Rectal smooth muscle tissue (tissue), 1 donor: ENCODE results near the gene CDH5.

Experiments used
- H3K27ac ChIP-seq: one replicate; pipeline ENCODE4 v1.7.0; 2013; ENCODE audit warnings: low read depth, low read length, inconsistent platforms
- H3K27me3 ChIP-seq: one replicate; pipeline ENCODE4 v1.7.0; 2013; ENCODE audit warnings: low read length; ENCODE audit not compliant: control insufficient read depth, insufficient read depth
- H3K36me3 ChIP-seq: one replicate; pipeline ENCODE4 v1.7.0; 2013; ENCODE audit warnings: low read length; ENCODE audit not compliant: control insufficient read depth, insufficient read depth
- H3K4me1 ChIP-seq: one replicate; pipeline ENCODE4 v1.7.0; 2013; ENCODE audit warnings: low read length; ENCODE audit not compliant: control insufficient read depth, insufficient read depth
- H3K4me3 ChIP-seq: one replicate; pipeline ENCODE4 v1.7.0; 2013; ENCODE audit warnings: low read length
- H3K9ac ChIP-seq: one replicate; pipeline ENCODE4 v1.7.0; 2013; ENCODE audit warnings: low read length

CDH5 gene

DNA sequence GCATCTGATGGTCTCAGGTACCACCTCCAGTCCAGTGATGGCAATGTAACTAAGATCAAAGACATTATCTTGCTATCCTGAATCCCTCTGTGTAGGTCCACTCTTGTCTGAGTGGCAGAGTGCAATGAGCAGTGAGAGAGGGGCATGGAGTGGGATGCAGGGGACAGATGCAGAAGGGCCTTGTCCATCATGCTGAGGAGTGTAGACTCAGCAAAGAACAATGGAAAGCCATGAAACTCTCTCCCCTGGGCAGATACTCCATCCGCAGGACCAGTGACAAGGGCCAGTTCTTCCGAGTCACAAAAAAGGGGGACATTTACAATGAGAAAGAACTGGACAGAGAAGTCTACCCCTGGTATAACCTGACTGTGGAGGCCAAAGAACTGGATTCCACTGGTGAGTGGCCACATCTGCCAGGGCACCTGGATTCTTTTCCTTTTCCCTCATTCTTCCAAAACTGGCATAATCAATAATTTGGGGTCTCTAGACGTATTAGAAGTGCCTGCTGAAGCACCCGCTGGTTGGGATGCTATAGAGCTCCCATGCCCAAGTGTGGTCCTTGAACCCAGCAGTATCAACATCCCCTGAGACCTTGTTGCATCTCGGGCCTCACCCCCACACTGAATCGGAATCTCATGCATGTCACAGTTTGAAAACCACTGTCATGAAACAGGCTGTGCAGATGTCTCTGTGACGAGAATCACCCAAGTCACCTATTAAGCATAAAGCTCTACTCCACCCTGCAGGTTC, 29.5 kb downstream of the CDH5 start:
- Histone ChIP-seq H3K9ac (no peak overlapping the region), H3K27ac (no peak overlapping the region), H3K36me3 (no peaks in the 10 kb centered on the region), H3K4me3 (no peak overlapping the region), H3K27me3 (no peaks in the 10 kb centered on the region), H3K4me1 (no peaks in the 10 kb centered on the region)

DNA sequence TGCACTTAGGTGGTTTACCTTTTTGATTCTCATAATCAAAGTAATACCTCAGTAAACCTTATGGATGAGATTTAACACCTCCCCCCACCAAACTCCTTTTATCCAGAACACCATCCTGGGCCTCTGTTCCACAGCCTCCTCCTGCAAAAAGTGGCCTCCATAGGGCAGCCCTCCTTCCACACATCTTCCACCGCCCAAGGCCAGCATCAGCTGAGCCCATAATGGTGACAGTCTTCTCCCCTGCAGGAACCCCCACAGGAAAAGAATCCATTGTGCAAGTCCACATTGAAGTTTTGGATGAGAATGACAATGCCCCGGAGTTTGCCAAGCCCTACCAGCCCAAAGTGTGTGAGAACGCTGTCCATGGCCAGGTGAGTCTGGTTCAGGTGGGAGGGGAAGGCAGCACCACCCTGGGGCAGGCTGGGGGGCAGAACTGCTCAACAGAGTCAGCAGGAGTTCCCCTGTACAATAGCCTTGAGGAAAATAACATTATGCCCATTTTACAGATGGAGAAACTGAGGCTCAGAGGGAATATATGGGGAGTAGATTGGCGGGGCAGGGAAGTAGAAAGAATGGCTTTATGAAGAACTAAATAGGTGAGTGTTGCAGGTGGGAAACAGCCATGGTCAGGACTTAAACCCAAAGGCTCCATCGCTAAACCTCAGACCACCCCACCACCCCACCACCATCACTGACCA, 31.4 kb downstream of the CDH5 start:
- H3K27me3 ChIP-seq, result no peaks in the 10 kb centered on the region
- H3K9ac ChIP-seq, result no peak overlapping the region
- H3K36me3 ChIP-seq, result no peaks in the 10 kb centered on the region
- no peaks in the 10 kb centered on the region for H3K4me1 ChIP-seq
- H3K4me3 ChIP-seq, result no peak overlapping the region
- H3K27ac ChIP-seq, result no peak overlapping the region

DNA sequence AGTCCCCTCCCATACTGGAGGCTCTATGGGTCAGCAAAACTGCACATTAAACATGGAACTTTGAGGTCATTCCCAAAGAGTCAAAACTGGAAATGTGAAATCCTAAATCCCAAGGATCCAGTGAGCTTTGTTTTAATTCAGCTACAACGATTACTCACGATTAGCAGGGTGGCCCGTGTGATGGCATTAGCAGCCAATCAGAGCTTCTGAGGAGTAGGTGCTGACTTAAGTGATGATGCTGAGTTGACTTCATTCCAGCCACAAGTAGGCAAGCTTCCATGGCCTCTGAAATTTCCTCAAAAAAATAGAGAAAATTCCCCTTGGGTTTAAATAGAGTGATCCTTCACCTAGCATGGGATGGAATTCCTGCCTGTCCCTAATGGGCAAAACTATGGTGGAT, 32.5 kb downstream of the CDH5 start:
- no peak overlapping the region for H3K27ac ChIP-seq
- no peak overlapping the region for H3K4me3 ChIP-seq
- peaks cover 2% of the 10 kb centered on the region for H3K27me3 ChIP-seq
- no peaks in the 10 kb centered on the region for H3K4me1 ChIP-seq
- no peaks in the 10 kb centered on the region for H3K36me3 ChIP-seq
- no peak overlapping the region for H3K9ac ChIP-seq

DNA sequence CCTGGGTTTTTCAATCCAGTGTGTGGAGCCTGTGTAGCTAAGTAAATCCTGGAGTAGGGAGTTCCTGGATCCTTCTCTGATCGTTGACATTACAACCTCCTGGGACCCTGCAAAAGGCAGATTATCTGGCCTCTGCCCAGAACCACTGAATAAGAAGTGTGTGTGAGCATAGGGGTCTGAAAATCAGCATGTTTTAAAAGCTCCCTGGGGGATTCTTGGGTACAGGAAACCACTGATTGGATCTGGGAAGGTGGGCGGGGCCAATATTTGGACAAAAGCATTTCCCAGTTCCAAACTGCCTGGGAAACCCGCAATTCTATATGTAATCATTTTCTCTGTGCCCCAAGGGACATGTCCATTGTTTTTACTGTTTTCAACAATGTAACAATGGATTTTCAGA, 33.4 kb downstream of the CDH5 start:
- Histone ChIP-seq H3K27me3 (peaks cover 2% of the 10 kb centered on the region), H3K4me3 (no peak overlapping the region), H3K27ac (no peak overlapping the region), H3K4me1 (no peaks in the 10 kb centered on the region), H3K9ac (no peak overlapping the region), H3K36me3 (no peaks in the 10 kb centered on the region)

DNA sequence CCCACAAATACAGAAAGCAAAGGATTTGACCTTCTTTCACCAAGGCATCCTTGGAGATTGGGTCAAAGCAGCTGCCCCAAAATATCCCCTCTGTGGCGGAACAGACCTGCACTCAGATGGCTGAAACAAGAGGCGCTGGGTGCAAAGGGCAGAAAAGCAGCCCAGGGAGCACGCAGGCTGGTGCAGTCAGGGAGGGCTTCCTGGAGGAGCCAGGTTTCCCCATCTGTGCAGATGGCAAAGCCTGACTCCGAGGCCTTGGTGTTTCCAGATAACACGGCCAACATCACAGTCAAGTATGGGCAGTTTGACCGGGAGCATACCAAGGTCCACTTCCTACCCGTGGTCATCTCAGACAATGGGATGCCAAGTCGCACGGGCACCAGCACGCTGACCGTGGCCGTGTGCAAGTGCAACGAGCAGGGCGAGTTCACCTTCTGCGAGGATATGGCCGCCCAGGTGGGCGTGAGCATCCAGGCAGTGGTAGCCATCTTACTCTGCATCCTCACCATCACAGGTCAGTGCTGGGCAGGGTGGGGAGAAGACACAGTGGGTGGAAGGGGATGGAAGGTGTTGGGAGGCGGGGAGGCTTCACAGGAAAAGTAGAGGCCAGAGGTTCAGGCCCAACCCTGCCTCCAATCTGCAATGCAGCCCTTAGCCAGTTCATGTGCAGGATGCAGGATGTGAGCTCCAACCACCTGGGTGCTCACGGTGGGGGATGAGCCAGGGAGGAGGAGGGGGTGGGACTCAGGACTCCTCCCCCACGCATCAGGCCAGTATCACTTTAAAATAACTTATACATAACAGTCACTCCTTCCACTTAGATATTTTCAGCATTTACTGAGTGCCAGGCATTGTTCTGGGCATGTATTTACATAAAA, 34.3 kb downstream of the CDH5 start:
- Histone ChIP-seq H3K27me3 (peaks cover 2% of the 10 kb centered on the region), H3K4me3 (no peak overlapping the region), H3K36me3 (no peaks in the 10 kb centered on the region), H3K9ac (no peak overlapping the region), H3K4me1 (no peaks in the 10 kb centered on the region), H3K27ac (no peak overlapping the region)

DNA sequence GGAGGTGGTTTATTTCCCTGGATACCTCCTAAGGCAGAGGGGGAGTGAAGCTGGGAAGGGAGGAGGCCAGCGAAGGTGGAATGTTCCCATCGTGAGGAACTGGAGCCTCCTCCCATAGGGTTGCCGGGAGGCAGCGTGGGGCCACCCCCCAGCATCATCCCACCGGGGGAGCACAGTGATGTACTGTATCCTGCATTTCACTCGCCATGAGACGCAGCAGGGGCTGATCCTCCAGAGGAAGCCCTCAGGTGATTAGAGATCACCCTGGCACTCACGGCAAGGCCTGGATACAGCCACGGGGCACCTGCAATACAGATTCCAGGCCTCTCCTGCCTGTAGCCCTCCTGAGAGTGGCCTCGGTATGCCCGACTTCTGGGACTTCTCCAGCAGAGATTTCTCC, 35.1 kb downstream of the CDH5 start:
- no peak overlapping the region for H3K4me3 ChIP-seq
- H3K36me3 ChIP-seq, result no peaks in the 10 kb centered on the region
- peaks cover 2% of the 10 kb centered on the region for H3K27me3 ChIP-seq
- no peak overlapping the region for H3K9ac ChIP-seq
- no peaks in the 10 kb centered on the region for H3K4me1 ChIP-seq
- no peak overlapping the region for H3K27ac ChIP-seq

DNA sequence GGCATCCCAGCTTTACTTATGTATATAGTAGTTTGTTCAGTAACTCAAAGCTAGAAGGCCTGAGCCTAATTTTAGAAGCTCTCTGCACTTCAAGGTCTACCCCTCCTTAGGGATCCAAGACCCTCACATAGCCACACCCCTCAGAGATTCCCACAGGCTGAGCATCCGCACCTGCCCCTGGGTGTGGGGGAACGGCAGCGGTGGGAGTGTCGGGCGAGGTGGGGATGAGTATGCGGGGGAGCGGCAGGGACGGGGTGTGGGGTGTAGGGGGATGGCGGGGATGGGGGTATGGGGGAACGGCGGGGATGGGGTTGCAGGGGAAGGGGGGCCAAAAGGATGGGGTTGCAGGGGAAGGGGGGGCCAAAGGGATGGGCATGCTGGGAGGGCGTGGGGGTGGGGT, 35.7 kb downstream of the CDH5 start:
- H3K4me1 ChIP-seq, result no peaks in the 10 kb centered on the region
- H3K36me3 ChIP-seq, result no peaks in the 10 kb centered on the region
- H3K27me3 ChIP-seq, result peaks cover 2% of the 10 kb centered on the region
- H3K27ac ChIP-seq, result no peak overlapping the region
- no peak overlapping the region for H3K9ac ChIP-seq
- H3K4me3 ChIP-seq, result no peak overlapping the region

DNA sequence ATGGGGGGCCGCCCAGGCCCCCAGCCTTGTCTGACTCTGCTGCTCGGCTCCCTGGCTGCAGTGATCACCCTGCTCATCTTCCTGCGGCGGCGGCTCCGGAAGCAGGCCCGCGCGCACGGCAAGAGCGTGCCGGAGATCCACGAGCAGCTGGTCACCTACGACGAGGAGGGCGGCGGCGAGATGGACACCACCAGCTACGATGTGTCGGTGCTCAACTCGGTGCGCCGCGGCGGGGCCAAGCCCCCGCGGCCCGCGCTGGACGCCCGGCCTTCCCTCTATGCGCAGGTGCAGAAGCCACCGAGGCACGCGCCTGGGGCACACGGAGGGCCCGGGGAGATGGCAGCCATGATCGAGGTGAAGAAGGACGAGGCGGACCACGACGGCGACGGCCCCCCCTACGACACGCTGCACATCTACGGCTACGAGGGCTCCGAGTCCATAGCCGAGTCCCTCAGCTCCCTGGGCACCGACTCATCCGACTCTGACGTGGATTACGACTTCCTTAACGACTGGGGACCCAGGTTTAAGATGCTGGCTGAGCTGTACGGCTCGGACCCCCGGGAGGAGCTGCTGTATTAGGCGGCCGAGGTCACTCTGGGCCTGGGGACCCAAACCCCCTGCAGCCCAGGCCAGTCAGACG, 36.2 kb downstream of the CDH5 start:
- Histone ChIP-seq H3K27ac (no peak overlapping the region), H3K4me3 (no peak overlapping the region), H3K9ac (no peak overlapping the region), H3K4me1 (no peaks in the 10 kb centered on the region), H3K27me3 (peaks cover 2% of the 10 kb centered on the region), H3K36me3 (no peaks in the 10 kb centered on the region)

DNA sequence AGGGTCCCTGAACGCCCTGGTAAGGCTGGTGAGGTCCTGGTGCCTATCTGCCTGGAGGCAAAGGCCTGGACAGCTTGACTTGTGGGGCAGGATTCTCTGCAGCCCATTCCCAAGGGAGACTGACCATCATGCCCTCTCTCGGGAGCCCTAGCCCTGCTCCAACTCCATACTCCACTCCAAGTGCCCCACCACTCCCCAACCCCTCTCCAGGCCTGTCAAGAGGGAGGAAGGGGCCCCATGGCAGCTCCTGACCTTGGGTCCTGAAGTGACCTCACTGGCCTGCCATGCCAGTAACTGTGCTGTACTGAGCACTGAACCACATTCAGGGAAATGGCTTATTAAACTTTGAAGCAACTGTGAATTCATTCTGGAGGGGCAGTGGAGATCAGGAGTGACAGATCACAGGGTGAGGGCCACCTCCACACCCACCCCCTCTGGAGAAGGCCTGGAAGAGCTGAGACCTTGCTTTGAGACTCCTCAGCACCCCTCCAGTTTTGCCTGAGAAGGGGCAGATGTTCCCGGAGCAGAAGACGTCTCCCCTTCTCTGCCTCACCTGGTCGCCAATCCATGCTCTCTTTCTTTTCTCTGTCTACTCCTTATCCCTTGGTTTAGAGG, 37.1 kb downstream of the CDH5 start:
- H3K27ac ChIP-seq, result no peak overlapping the region
- no peak overlapping the region for H3K4me3 ChIP-seq
- H3K9ac ChIP-seq, result no peak overlapping the region
- H3K4me1 ChIP-seq, result no peaks in the 10 kb centered on the region
- no peaks in the 10 kb centered on the region for H3K36me3 ChIP-seq
- peaks cover 2% of the 10 kb centered on the region for H3K27me3 ChIP-seq

DNA sequence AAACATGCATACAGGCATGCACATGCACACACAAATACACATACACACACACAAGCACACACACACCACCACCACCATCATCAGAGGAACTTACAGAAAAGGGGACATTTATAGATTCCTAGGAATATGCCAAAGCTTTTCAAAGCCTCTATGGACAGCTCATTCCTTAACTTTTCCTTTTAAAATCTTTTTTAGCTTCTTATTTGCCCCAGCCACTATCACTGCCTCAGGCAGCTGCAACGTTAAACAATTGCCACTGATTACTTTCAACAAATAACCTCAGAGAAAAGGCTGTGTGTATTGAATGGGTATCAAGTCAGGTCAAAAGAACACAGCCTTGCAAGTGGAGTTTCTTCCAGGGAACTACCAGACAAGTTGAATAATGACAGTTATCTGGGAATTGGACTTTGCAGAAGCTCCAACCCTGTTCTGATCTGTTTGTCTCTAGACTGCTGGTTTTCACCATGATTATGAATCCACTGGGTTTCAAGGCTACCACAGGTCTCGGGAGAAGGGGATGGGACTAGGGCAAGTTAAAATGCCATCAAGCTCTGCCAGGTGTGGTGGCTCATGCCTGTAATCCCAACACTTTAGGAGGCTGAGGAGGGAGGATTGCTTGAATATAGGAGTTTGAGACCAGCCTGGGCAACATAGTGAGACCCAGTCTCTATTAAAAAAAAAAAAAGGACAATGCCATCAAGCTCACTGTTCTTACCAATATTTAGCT, 38.7 kb downstream of the CDH5 start:
- Histone ChIP-seq H3K27ac (no peak overlapping the region), H3K4me3 (no peak overlapping the region), H3K36me3 (no peaks in the 10 kb centered on the region), H3K27me3 (peaks cover 2% of the 10 kb centered on the region), H3K4me1 (no peaks in the 10 kb centered on the region), H3K9ac (no peak overlapping the region)

DNA sequence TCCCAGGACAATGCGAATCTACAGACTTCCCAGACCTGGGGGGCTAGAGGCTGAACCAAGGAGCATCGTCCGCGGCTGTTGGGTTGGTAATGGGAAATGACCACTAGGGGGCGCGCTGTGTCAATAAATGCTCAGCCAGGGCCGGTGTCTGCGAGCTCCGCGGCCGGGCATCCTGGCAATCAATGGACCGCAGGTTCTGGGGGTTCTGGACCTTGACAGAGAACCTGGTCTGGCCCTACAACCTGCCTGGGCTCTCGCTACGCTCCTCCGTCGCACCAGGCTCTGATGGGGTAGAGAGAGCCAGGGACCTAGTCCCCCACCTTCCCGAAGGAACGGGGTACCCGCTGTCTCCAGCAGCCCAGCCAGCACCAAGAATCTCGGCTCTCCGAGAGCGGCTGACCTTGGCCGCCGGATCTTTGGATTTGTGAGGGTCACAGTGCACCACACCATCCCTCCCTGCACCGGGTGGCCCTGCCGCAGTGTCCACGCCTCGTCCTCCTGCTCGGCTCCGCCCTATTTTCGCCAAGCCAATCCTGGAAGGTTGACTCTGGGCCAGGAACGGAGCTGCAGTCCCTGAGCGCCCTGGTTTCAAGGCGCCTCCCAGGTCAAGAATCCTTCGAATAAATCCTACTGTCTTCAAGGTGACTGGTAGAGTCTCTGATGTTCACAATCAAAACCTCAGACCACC, 40.2 kb downstream of the CDH5 start:
- H3K9ac ChIP-seq, result peak overlapping the region; percentile 22
- no peaks in the 10 kb centered on the region for H3K36me3 ChIP-seq
- H3K4me3 ChIP-seq, result peak overlapping the region; percentile 62
- no peak overlapping the region for H3K27ac ChIP-seq
- H3K4me1 ChIP-seq, result no peaks in the 10 kb centered on the region
- H3K27me3 ChIP-seq, result peaks cover 2% of the 10 kb centered on the region
